Smooth muscle cell of the brain vasculature (primary cell): Measurements from ENCODE around the gene TAC3.
"Not testable (repeated sequence)": the region's sequence is repeated elsewhere in the genome, so short reads cannot be mapped to it uniquely, and the experiment has no call there.

Experiments used
- DNase-seq: peaks from one replicate; pipeline ENCODE4 v3.0.0-alpha.2; 2012; ENCODE audit warnings: low read depth, low spot score

TAC3 gene

DNA sequence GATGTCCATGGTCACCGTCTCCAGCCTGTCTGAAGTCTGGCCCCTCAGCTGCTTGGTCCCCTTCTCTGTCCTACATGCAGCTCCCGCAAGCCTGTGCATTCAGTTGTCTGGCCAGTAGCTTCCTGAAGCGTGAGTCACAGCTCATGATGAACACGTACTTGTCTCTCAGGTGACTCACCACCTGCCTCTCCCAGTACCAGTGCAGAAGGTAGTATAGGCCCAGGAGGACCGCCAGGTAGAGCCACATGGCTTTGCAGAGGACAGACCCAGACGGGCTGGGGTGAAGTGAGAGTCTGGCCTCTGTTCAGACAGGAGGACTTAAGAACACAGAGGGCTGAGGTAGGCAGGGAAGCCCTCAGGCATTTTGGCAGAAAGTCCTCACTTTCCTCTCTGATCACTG is 30.6 kb downstream of the TAC3 start:
- not testable (repeated sequence) for DNase-seq

DNA sequence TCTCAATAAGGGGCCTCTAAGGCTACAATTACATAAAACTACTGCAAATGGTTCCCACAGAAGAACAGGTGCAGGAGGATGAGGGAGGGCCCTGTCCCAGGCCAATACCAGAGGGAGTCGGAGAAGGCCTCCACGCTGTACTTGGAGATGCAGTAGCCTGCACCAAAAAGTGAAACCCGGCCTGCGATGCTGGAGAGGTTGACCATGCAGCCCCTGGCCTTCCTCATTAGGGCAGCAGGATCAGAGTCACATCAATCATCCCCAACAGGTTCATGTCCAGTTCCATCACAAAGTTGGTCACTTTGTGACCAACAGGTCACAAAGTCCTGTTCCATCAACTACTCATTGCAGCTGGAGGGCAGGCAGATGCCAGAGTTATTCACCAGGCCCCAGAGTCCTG is 32.9 kb downstream of the TAC3 start:
- no peak for DNase-seq

DNA sequence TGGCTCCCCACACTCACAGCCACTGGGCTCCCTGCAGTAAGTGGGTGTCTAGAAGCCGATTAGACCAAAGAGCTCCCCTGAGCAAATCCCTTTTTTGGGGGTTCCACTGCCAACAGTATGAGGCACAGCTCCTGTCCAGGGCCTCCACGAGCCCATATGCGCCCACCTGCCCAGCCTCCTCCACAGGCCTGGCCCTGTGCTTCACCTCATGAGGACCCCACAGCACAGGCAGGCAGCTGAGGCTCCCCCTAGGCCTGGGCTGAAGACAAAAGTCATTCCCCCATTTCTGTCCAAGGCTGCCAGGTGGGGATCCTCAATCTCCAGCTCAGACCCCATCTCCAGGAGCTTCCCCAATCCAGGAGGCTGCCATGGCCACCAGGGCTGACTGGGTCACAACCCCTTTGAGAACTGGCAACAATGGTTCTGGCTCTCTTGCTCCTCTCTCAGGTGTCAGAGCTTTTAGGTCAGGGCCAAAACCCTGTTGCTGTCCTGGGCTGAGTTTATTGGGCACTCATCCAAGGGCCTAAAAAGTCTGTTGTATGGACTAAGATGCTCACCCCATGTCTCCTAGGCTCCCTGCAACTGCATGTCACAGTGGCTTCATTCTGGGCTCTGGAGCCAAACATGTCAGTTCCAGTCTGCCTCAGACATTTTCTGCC is 33.6 kb downstream of the TAC3 start:
- DNase-seq = not testable (repeated sequence)

- DNase-seq = no peak
Observed at GRCh38 chr12:56980941-56981530, 35.3 kb downstream of the TAC3 start.

- DNase-seq = no peak
Observed at GRCh38 chr12:56980268-56980667, 36.1 kb downstream of the TAC3 start.

DNA sequence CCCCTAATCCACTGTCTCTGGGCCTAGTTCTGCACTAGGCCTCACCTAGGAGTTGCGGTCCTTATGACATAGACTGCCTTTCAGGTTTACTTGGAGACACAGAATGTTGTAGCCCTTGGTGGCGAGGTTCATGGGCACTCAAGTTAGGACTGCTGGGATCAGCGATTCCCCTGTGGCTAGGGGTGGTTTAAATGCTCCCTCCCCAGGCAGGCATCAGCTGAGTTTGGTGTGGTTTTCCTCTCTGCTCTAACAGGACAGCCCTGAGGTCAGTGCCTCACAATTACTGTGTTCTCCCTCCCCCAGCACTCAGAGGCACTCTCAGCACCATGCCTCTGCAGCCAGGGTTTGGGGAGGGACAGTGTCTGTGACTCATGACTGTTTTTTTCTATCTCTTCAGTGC is 36.7 kb downstream of the TAC3 start:
- no peak for DNase-seq

DNA sequence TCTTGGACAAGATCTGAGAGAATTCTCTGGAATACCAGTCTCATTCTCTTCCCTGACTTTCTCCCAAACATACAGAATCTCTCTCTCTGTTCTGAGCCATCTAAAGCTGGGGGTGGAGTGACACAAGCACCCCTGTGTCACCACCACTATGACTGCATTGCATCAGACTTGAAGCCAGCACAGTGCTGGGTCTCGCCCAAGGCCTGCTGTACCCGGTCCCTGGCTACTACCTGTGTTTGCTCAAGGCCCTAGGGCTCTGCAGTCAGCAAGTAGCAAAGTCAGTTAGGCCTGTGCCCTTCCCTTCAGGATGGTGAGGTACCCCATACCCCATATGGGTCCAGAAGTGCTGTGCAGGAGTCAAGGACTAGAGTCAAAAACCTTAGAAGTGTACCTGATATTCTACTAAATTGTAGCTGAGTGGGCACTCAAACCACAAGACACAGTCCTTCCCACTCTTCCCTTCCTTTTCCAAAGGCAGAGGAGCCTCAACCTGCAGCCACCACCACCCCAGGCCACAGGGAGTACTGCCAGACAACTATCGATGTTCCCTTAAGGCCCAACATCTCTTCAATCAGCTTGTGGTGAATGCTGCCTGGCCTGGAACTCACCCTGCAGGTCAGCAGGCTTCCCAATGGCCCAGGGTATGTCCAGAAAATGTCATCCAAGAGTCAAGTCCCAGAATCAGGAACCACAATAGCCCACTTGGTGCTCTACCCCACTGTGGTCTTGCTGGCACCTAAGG is 37.8 kb downstream of the TAC3 start:
- no peak for DNase-seq

DNA sequence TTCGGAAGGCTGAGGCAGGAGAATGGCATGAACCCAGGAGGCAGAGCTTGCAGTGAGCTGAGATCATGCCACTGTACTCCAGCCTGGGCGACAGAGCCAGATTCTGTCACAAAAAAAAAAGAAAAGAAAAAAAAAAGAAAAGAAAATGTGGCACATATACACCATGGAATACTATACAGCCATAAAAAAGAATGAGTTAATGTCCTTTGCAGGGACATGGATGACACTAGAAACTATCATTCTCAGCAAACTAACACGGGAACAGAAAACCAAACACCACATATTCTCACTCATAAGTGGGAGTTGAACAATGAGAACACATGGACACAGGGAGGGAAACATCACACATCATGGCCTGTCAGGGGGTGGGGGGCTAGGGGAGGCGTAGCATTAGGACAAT is 39.0 kb downstream of the TAC3 start:
- DNase-seq = not testable (repeated sequence)

GRCh38 chr12:56974224-56974623 is 42.1 kb downstream of the TAC3 start:
- not testable (repeated sequence) for DNase-seq

GRCh38 chr12:56968910-56969309 is 47.4 kb downstream of the TAC3 start:
- not testable (repeated sequence) for DNase-seq

DNA sequence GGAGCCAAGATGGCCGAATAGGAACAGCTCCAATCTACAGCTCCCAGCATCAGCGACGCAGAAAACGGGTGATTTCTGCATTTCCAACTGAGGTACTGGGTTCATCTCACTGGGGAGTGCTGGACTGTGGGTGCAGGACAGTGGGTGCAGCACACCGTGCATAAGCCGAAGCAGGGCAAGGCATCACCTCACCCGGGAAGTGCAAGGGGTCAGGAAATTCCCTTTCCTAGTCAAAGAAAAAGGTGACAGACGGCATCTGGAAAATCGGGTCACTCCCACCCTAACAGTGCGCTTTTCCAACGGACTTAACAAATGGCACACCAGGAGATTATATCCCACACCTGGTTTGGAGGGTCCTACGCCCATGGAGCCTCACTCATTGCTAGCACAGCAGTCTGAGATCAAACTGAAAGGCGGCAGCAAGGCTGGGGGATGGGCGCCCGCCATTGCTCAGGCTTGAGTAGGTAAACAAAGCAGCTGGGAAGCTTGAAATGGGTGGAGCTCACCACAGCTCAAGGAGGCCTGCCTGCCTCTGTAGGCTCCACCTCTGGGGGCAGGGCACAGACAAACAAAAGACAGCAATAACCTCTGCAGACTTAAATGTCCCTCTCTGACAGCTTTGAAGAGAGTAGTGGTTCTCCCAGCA is 50.2 kb downstream of the TAC3 start:
- not testable (repeated sequence) for DNase-seq

- not testable (repeated sequence) for DNase-seq
Observed at GRCh38 chr12:56965124-56965523, 51.2 kb downstream of the TAC3 start.

DNA sequence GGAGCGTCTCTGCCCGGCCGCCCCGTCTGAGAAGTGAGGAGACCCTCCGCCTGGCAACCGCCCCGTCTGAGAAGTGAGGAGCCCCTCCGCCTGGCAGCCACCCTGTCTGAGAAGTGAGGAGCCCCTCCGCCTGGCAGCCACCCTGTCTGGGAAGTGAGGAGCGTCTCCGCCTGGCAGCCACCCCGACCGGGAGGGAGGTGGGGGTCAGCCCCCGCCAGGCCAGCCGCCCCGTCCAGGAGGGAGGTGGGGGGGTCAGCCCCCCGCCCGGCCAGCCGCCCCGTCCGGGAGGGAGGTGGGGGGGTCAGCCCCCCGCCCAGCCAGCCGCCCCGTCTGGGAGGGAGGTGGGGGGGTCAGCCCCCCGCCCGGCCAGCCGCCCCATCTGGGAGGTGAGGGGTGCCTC is 52.8 kb downstream of the TAC3 start:
- not testable (repeated sequence) for DNase-seq

- not testable (repeated sequence) for DNase-seq
Observed at GRCh38 chr12:56962247-56962646, 54.1 kb downstream of the TAC3 start.
